Esophagus squamous epithelium (tissue), 4 donors: ENCODE results near the gene NTMT1.

ENCODE experiments used
- CTCF ChIP-seq, 6 experiments: fragments of 450-650 bp in 4 of 6; fragments of 200-600 bp in 2 of 6; sonication (generic) in 2 of 6; IDR thresholded peaks; one replicate each; pipeline ENCODE4 v1.5.1; 2016 to 2019; ENCODE audit warnings: antibody characterized with exemption in 6 of 6, mild to moderate bottlenecking in 4 of 6, moderate library complexity in 4 of 6
- POLR2A ChIP-seq, 4 donors: fragments of 450-650 bp; IDR thresholded peaks; one replicate each; pipeline ENCODE4 v1.6.1; 2017; ENCODE audit warnings: antibody characterized with exemption in 4 of 4, mild to moderate bottlenecking in 4 of 4, moderate library complexity in 3 of 4

GRCh38 chr9:129582855-129583254, 43.1 kb upstream of the NTMT1 start:
- no peak for TF ChIP-seq CTCF (IDR thresholded peaks at IDR 0.05)
- no peak for TF ChIP-seq POLR2A (IDR thresholded peaks at IDR 0.05)
